GM15510 (cell line): ENCODE data around the gene KIAA0825.

Experiments used
- POLR2A ChIP-seq: IDR thresholded peaks from 3 replicates; pipeline ENCODE4 v1.6.1; 2011; ENCODE audit warnings: borderline replicate concordance; ENCODE audit not compliant: insufficient read length; ENCODE audit errors: extremely low read depth

Gene KIAA0825

GRCh38 chr5:94615862-94616261 lies 2.5 kb downstream of the KIAA0825 start:
- no peak for TF ChIP-seq POLR2A

- no peak for TF ChIP-seq POLR2A
These were observed 4.1 kb downstream of the KIAA0825 start for GRCh38 chr5:94614156-94614805.

GRCh38 chr5:94613583-94613982 lies 4.8 kb downstream of the KIAA0825 start:
- no peak for TF ChIP-seq POLR2A

GRCh38 chr5:94595281-94595840 lies 23.0 kb downstream of the KIAA0825 start:
- TF ChIP-seq POLR2A: no peak

GRCh38 chr5:94577466-94578245 lies 40.7 kb downstream of the KIAA0825 start:
- no peak for TF ChIP-seq POLR2A

- TF ChIP-seq POLR2A: no peak
These were observed 43.2 kb downstream of the KIAA0825 start for GRCh38 chr5:94575196-94575595.

- TF ChIP-seq POLR2A: no peak
These were observed 47.0 kb downstream of the KIAA0825 start for GRCh38 chr5:94571415-94571814.

GRCh38 chr5:94564812-94565211 lies 53.6 kb downstream of the KIAA0825 start:
- no peak for TF ChIP-seq POLR2A

- no peak for TF ChIP-seq POLR2A
These were observed 56.0 kb downstream of the KIAA0825 start for GRCh38 chr5:94562327-94562971.

- no peak for TF ChIP-seq POLR2A
These were observed 60.4 kb downstream of the KIAA0825 start for GRCh38 chr5:94558028-94558427.

GRCh38 chr5:94551858-94552257 lies 66.5 kb downstream of the KIAA0825 start:
- TF ChIP-seq POLR2A: no peak

GRCh38 chr5:94545870-94546625 lies 72.4 kb downstream of the KIAA0825 start:
- no peak for TF ChIP-seq POLR2A

GRCh38 chr5:94544875-94545547 lies 73.4 kb downstream of the KIAA0825 start:
- TF ChIP-seq POLR2A: no peak

GRCh38 chr5:94544031-94544650 lies 74.3 kb downstream of the KIAA0825 start:
- no peak for TF ChIP-seq POLR2A
